ENCODE measurements around the gene ITGA3. TPM values are rescaled to one million over a fixed set of nuclear protein-coding genes. Genes with fewer than 3 reads are reported as not detected.
A peak's percentile ranks its signal among the peaks of the same experiment; 100 is the strongest.

The ITGA3 gene
- total RNA-seq, 1 donor = 35.1 TPM

- TF ChIP-seq CTCF (IDR thresholded peaks at IDR 0.05; ENCODE audit: insufficient read depth, low read length) = no peak
- DNase-seq (ENCODE audit: low read depth) = no peak
- H3K4me3 ChIP-seq (ENCODE audit: low read depth, low read length) = no peak overlapping the region
These were observed 67.9 kb downstream of the ITGA3 start for GRCh38 chr17:50123649-50124349.

- no peak overlapping the region for H3K4me3 ChIP-seq (ENCODE audit: low read depth, low read length)
- TF ChIP-seq CTCF (IDR thresholded peaks at IDR 0.05; ENCODE audit: insufficient read depth, low read length) = no peak
- DNase-seq (ENCODE audit: low read depth) = no peak
These were observed 69.6 kb downstream of the ITGA3 start for GRCh38 chr17:50125420-50125997.

GRCh38 chr17:50127697-50128361 lies 71.9 kb downstream of the ITGA3 start:
- no peak for DNase-seq (ENCODE audit: low read depth)
- no peak overlapping the region for H3K4me3 ChIP-seq (ENCODE audit: low read depth, low read length)
- no peak for TF ChIP-seq CTCF (IDR thresholded peaks at IDR 0.05; ENCODE audit: insufficient read depth, low read length)

- TF ChIP-seq CTCF (IDR thresholded peaks at IDR 0.05; ENCODE audit: insufficient read depth, low read length) = no peak
- DNase-seq (ENCODE audit: low read depth) = no peak
These were observed 72.8 kb downstream of the ITGA3 start for GRCh38 chr17:50128441-50129352.

GRCh38 chr17:50129353-50129727 lies 73.4 kb downstream of the ITGA3 start:
- DNase-seq (ENCODE audit: low read depth) = no peak
- no peak for TF ChIP-seq CTCF (IDR thresholded peaks at IDR 0.05; ENCODE audit: insufficient read depth, low read length)
- H3K4me3 ChIP-seq (ENCODE audit: low read depth, low read length) = peak overlapping the region; percentile 51

More at GRCh38 chr17:50128441-50129352, 72.8 kb downstream of the ITGA3 start:
- H3K4me3 ChIP-seq (ENCODE audit: low read depth, low read length) = peak overlapping the region; percentile 17

All from fibroblast of the aortic adventitia (primary cell).